NCI-H2196 treated with DMSO at 0.1 percent for 48 hours (cell line): Measurements from ENCODE around the gene ATP6V0A1.
"Not testable (repeated sequence)": the region's sequence is repeated elsewhere in the genome, so short reads cannot be mapped to it uniquely, and the experiment has no call there.

ENCODE experiments used
- DNase-seq: peaks from one replicate; lab custom pipeline; 2025; ENCODE audit not compliant: unreplicated experiment; lab: John Stamatoyannopoulos, UW

ATP6V0A1 gene

DNA sequence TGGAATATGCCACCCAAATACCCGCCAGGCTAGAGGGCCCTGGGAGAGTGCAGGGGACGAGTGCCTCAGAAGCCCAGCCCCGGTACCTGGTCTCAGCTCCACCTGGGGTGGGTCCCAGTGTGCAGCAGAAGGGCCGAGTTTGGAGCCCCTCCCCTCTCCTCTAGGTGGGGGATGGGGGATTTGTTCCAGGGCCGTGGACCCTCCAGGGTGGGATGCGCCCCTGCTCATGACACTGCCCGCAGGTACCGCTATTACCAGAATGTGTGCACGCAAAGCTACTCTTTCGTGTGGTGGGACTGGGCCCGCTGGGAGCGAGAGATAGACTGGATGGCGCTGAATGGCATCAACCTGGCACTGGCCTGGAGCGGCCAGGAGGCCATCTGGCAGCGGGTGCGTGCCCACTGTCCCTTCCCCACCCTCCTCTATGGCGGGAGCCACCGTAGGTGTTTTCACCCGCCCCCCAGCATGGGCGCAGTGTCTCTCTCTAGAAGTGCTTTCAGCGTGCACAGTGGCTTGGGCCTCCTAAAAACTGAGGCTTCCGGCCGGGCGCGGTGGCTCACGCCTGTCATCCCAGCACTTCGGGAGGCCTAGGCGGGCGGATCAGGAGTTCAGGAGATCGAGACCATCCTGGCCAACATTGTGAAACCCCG is 78.6 kb downstream of the ATP6V0A1 start:
- DNase-seq: no peak

DNA sequence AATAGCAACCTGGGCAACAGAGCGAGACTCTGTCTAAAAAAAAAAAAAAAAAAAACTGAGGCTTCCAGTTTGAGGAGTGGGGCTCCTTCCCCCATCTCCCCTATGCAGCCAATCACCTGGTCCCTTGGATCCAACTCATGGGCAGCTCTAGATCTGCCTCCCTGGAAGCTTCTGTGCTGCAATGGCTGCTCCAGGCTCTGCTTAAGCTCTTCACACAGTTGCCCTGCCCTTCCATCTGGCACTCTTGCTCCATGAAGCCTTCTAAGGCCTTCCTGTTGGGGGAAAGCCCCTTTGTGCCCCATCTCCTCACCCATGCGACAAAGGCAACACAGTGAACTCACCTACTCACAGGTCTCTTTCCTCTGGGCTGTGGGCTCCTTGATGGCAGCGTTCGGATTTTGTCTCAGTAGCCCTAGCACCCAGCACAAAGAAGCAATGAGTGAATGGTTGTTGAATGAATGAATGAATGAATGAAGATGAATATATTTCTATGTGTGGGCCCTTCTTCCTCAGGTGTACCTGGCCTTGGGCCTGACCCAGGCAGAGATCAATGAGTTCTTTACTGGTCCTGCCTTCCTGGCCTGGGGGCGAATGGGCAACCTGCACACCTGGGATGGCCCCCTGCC is 79.3 kb downstream of the ATP6V0A1 start:
- DNase-seq: no peak

DNA sequence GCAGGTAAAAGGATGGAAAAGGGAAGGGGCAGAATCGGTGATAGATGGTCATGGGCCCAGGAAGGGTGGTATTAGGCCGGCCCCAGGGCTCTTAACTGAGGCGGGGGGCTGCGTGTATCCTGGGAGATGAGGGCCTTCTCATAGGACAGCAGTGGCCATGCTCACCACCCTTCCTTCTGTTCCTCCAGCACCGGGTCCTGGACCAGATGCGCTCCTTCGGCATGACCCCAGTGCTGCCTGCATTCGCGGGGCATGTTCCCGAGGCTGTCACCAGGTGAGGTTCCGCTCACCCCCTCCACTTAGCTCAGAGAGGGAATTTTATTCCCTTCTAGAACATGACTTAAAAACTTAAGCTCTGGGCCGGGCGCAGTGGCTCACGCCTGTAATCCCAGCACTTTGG is 79.8 kb downstream of the ATP6V0A1 start:
- DNase-seq: no peak

DNA sequence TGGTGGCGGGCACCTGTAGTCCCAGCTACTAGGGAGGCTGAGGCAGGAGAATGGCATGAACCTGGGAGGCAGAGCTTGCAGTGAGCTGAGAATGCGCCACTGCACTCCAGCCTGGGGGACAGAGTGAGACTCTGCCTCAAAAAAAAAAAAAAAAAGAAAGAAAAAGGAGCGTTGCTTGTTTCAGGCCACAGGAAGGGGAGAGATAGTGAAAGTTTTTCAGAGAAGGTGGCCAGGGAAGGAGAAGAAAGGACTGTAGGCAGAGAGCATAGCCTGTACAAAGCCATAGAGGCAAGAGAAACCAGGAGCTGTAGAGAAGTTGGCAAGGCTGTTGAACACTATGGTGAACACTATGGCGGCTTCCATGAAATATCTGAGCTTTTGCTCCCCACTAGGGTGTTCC is 81.9 kb downstream of the ATP6V0A1 start:
- not testable (repeated sequence) for DNase-seq

DNA sequence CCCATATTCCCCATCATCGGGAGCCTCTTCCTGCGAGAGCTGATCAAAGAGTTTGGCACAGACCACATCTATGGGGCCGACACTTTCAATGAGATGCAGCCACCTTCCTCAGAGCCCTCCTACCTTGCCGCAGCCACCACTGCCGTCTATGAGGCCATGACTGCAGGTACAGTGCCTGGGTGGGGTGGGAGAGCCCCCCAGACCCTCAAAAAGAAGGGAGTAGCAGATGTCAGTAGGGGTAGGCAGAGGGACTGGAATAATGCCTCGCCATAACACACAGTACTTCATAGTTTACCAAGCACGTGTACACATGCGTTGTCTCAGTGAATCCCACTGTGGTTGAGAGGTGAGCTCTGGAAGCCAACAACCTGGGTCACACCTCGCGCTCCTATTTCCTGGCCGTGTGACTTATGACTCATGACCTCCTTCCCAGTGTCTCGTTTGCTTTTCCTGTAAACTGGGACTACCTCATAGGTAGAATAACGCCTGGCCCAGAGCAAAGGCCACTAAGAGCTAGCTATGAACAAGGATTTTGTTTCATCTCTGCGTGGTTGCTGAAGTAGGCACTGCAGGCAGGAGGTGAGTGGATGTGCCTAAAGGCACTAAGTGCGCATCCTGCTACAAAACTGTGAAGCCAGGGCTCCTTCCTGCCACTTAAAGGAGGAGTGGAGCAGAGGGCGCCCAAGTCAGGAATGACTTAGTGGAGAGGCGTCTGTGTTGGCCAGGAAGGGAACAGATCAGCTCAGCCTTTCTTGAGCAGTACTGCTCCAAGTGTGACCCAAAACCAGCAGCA is 82.6 kb downstream of the ATP6V0A1 start:
- peak; percentile 12 for DNase-seq

DNA sequence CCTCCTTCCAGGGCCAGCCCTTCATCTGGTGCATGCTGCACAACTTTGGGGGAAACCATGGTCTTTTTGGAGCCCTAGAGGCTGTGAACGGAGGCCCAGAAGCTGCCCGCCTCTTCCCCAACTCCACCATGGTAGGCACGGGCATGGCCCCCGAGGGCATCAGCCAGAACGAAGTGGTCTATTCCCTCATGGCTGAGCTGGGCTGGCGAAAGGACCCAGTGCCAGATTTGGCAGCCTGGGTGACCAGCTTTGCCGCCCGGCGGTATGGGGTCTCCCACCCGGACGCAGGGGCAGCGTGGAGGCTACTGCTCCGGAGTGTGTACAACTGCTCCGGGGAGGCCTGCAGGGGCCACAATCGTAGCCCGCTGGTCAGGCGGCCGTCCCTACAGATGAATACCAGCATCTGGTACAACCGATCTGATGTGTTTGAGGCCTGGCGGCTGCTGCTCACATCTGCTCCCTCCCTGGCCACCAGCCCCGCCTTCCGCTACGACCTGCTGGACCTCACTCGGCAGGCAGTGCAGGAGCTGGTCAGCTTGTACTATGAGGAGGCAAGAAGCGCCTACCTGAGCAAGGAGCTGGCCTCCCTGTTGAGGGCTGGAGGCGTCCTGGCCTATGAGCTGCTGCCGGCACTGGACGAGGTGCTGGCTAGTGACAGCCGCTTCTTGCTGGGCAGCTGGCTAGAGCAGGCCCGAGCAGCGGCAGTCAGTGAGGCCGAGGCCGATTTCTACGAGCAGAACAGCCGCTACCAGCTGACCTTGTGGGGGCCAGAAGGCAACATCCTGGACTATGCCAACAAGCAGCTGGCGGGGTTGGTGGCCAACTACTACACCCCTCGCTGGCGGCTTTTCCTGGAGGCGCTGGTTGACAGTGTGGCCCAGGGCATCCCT is 84.8 kb downstream of the ATP6V0A1 start:
- no peak for DNase-seq

DNA sequence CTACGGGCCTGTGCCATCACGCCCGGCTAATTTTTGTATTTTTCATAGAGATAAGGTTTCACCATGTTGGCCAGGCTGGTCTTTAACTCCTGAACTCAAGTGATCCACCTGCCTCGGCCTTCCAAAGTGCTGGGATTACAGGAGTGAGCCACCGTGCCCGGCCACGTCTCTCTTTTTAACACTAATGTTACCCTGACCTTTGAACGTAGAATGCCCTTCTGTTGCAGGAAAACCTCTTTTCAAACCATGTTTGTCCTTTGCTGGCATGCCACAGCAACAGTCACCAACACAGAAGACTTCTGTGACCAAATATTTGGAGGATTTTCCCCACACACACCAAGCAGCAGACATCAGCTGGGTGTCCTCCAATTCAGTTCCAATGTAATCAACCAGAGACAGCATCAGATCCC is 86.2 kb downstream of the ATP6V0A1 start:
- DNase-seq: no peak

DNA sequence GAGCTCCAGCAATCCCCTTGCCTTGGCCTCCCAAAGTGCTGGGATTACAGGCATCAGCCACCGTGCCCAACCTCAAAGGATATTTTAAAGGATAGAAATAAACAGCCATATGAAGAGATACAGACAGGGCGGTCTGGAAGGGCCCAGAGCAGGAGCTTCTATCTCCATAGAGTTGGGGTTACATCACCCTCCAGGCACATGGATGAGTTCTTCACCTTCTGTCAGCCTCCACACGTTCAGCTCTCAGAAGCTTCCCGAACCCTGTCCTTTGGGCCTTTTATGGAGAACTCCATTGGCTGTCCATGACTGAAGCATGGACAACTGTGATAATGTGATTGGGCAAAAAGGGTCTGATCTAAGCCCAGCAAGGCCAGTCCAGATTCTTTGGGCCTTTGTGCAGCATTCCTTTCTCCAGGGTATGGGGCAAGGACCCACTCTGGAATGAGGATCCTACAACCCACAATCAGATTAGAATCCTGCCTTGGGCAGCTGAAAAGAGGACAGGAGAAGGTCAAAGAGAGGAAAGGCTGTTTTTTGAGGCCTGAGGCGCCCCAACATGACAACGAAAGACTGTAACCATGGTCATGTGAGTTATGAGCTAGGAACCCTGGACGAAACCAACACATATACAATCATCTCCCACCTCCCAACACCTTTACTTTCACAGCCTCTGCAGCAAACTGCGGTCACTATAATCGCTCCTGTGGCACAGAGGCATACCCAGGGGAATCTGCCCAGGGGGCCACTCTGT is 87.3 kb downstream of the ATP6V0A1 start:
- DNase-seq: not testable (repeated sequence)

DNA sequence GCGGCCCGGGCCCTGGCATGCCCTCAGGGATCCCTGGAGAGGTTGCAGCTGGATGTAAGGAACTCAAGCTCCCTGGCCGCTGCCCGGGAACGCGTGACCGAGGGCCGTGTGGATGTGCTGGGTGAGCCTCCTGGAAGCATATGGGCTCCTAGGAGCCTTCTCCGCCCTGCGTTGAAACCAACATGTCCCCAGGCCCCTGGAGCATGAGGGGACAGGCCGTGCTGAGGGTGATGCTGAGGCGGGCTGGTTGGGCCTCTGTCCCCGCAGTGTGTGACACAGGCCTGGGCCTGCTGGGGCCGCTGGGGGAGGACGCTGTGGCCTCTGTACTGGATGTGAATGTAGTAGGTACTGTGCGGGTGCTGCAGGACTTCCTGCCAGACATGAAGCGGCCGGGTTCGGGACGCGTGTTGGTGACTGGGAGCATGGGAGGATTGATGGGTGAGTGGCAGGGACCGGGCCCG is 88.4 kb downstream of the ATP6V0A1 start:
- DNase-seq: no peak

DNA sequence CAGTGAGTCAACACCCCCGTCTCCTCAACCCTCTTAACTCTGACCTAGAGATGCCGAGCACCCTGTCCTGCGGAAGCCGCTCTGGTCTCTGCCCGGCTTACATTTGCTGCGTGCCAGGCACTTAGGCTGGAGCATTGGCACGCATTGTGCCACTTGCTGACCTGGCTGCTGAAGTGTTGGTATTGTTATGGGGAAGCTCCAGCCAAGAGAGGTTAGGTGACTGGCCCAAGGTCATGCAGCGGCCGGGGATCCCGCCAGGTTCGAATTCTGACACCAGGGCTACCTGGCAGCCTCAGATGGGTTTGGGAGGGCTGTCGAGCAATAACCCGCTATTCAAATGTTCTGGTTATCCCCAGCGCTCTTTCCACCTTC is 89.0 kb downstream of the ATP6V0A1 start:
- DNase-seq: no peak

DNA sequence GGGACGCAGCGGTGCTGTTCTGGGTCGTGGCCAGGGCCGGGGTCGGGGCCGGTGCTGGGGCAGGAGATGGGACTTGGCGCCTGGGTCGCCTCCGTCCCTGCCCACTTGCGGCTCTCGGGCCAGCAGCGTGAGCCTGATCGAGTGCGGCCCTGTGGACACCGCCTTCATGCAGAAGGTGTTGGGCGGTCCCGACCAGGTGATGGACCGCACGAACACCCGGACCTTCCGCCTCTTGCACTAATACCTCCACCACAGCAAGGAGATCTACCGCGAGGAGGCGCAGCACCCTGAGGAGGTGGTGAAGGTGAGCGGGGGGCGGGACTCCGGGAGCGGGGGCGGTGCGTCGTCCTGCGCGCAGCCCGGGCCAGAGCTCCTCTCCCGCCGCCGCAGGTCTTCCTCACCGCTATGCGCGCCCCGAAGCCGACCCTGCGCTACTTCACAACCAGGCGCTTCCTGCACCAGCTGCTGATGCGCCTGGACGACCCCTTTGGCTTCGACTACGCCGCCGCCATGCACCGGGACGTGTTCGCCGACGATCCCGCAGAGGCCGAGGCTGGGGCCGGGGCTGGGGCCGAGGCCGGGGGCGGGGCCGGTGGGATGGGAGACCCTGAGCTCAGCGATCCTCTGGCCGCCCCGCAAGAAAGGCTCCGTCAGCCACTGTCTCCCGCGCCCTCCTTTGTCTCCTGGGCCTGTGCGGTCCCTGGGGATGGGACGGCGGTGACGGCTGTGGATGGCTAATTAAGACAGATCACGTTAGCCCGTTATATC is 89.6 kb downstream of the ATP6V0A1 start:
- no peak for DNase-seq

DNA sequence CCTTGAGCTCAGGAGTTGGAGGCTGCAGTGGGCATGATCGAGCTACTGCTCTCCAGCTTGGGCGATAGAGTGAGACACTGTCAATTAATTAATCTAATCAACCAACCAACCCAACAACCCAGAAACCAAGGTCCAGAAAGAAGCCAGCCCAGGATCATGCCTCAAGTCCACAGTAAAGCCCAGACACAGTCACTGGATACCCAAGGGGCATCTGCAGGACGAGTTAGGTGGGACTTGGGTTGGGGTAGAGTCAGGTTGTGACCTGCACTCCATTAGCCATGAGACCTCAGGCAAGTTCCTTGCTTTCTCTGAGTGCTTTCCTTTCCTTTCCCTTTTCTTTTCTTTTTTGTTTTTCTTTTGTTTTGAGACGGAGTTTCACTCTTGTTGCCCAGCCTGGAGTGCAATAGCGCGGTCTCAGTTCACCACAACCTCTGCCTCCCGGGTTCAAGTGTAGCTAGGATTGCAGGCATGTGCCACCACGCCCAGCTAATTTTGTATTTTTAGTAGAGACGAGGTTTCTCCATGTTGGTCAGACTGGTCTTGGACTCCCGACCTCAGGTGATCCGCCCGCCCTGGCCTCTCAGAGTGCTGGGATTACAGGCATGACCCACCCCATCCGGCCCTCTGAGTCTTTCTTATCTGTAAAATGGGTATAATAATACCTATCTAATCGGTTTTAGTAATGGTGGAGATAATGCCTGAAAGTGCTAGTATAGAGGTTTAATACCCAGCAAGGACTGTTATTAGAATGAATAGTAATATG is 90.5 kb downstream of the ATP6V0A1 start:
- DNase-seq: no peak

DNA sequence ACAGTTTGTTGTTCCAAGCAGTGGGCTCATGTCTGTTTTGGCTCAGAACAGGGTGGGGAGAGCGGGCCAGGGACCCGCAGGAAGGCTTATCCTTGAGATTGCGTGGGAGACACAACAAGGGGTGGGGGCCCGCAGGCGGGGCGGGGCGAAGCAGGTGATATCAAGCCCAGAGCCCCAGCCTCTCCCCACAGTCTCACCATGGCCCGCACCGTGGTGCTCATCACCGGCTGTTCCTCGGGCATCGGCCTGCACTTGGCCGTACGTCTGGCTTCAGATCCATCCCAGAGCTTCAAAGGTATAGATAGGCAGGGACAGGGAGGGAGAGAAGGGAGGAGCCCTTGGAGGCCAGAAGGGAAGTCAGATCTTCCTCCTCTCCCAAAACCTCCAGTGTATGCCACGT is 94.1 kb downstream of the ATP6V0A1 start, which contains the start of gene HSD17B1:
Gene HSD17B1, plus strand, starts transcription at position 188 of the 400 bp plus-strand sequence. Its CDS starts 11 bp downstream, at position 199.
- not testable (repeated sequence) for DNase-seq

DNA sequence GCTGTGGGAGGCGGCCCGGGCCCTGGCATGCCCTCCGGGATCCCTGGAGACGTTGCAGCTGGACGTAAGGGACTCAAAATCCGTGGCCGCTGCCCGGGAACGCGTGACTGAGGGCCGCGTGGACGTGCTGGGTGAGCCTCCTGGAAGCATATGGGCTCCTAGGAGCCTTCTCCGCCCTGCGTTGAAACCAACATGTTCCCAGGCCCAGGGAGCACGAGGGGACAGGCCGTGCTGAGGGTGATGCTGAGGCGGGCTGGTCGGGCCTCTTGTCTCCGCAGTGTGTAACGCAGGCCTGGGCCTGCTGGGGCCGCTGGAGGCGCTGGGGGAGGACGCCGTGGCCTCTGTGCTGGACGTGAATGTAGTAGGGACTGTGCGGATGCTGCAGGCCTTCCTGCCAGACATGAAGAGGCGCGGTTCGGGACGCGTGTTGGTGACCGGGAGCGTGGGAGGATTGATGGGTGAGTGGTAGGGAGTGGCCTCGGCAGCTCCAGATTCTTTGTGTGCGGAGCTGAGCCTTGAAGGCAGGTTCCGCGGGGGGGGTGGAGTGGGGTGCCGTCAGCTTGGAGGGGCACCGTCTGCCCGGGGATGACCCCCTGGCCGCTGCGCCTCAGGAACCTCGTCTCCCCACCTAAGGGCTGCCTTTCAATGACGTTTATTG is 94.6 kb downstream of the ATP6V0A1 start:
- no peak for DNase-seq

DNA sequence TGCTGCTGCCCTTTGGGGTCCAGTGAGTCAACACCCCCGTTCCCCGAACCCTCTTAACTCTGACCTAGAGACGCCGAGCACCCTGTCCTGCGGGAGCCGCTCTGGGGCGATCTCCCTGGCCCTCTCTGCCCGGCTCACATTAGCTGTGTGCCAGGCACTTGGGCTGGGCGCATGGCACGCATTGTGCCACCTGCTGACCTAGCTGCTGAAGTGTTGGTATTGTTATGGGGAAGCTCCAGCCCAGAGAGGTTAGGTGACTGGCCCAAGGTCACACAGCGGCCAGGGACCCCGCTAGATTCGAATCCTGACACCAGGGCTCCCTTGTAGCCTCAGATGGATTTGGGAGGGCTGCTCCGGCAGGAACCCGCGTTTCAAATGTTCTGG is 95.2 kb downstream of the ATP6V0A1 start:
- DNase-seq: no peak

DNA sequence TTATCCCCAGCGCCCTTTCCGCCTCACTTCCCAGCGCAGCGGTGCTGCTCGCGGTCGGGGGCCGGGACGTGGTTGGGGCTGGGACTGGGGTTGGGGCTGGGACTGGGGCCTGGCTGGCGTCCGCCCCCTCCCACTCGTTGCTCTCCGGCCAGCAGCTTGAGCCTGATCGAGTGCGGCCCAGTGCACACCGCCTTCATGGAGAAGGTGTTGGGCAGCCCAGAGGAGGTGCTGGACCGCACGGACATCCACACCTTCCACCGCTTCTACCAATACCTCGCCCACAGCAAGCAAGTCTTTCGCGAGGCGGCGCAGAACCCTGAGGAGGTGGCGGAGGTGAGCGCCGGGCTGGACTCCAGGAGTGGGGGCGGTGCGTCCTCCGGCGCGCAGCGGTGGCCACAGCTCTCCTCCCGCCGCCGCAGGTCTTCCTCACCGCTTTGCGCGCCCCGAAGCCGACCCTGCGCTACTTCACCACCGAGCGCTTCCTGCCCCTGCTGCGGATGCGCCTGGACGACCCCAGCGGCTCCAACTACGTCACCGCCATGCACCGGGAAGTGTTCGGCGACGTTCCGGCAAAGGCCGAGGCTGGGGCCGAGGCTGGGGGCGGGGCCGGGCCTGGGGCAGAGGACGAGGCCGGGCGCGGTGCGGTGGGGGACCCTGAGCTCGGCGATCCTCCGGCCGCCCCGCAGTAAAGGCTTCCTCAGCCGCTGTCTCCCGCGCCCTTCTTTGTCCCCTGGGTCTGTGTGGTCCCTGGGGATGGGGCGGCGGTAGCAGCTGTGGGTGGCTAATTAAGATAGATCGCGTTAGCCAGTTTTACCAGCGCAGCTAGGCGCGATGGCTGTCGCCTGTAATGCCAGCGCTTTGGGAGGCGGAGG is 95.8 kb downstream of the ATP6V0A1 start:
- DNase-seq: peak; percentile 49

DNA sequence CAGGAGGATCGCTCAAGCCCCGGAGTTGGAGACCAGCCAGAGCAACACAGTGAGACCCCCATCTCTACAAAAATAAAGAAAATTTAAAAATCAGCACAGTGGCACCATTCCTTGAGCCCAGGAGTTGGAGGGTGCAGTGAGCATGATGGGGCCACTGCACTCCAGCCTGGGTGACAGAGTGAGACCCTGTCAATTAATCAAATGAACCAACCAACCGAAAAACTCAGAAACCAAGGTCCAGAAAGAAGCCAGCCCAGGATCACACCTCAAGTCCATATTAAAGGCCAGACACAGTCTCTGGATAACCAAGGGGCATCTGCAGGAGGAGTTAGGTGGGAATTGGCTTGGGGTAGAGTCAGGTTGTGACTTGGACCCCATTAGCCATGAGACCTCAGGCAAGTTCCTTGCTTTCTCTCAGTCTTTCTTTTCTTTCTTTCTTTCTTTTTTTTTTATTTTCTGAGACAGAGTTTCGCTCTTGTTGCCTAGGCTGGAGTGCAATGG is 96.5 kb downstream of the ATP6V0A1 start:
- no peak for DNase-seq
